Myocyte (in vitro differentiated cells): ENCODE results near the gene RACK1. TPM values are rescaled to one million over a fixed set of nuclear protein-coding genes. Genes with fewer than 3 reads are reported as not detected.
"Not testable (repeated sequence)": the region's sequence is repeated elsewhere in the genome, so short reads cannot be mapped to it uniquely, and the experiment has no call there.

Experiments used
- DNase-seq: peaks from one replicate; pipeline ENCODE4 v3.0.0-alpha.2; 2012; ENCODE audit warnings: low read depth
- polyA plus RNA-seq: library from polyadenylated mRNA; unstranded; fragments of >200 nt; gene quantifications from one replicate; pipeline ENCODE4 v1.2.1, GENCODE V29; 2012; ENCODE audit warnings: missing spikeins
- total RNA-seq: library from RNA; depleted of rRNA; stranded (reverse); fragments of >200 nt; gene quantifications from 2 replicates; pipeline ENCODE4 v1.2.3, GENCODE V29; 2014

The RACK1 gene
- 2,741 and 2,769 TPM in 2 replicates for total RNA-seq
- polyA plus RNA-seq, result 2,253 TPM

GRCh38 chr5:181243564-181244343 lies at the start of gene RACK1:
RACK1 (minus strand) TSS chr5:181243906; CDS start chr5:181243800, 106 bp downstream.
- DNase-seq, result peak; percentile 95

- DNase-seq, result not testable (repeated sequence)
Observed at GRCh38 chr5:181287331-181287730, 43.6 kb upstream of the RACK1 start.

DNA sequence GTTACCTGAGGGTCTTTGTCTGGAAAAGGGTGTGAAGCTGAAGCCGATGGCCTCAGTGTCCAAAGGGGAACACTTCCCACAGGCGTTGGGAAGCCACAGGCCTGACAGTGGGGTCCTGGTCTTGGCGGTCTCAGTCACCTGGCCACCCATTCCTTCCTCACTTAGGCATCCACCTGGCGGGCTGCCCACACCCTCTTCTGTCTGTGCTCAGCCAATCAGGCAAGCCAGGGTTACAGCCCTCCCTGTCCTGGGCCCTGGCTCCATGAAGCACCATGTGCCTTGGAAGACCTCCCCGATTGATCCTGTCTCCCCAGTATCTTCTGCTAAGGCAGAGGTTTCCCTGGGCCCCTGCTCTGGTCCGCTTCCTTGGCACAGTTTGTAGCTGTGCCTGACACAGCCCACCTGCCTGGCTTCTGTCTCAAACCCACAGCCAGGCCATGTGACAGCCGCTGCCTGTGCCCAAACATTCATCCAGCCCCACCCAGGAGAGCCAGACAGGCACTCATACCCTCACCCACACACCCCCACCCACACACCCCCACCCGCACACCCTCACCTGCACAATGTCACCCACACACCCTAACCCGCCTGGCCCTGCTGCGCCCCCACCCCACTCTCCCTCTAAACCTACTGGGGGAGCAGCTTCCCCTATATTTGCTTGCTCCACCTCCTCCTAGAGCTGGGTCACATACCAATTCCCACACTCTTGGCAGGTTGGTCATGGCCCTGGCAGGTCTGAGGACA lies 42.4 kb upstream of the RACK1 start:
- not testable (repeated sequence) for DNase-seq

DNA sequence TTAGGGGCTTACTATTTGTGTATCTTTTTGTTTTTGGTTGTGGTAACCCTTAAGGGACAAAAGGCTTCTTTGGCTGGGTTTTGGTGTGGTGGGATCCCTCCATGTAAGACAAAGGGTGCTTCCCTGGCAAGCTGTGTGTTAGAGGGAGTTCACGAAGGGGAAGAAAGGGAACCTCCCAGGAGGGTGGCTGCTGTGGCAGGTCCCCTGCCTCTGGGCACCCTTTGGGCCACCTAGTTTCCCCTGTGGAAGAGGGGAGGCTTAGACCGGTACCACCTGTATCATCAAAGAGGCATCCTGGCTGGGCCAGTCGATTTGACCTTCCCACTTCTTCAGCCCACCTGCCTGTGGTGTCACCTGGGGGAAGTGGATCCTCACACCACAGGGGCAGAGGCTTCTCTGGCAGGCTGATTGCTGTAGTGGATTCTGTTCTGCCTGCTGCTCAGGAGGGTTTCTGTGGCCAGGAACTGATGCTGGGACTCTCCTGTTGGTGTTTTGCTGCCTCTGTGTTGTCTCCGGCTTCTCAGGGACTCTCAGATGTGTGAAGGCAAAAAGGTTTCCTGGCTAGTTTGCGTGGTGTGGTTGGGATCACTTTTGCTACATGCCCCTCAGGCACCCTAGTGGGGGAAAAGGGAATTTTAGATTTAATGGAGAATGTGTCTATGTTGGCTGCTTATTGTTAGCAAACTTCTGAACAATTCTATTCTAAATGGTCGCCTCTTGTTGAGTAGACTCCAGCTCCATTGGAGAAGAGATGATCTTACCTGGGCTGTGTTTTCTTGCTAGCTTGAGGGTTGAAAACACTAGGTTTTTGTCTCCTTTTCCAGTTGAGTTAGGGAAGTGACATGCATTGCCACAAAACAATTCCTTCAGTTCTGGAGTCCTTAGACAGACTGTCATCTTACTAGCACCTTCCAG lies 40.4 kb upstream of the RACK1 start:
- not testable (repeated sequence) for DNase-seq

DNA sequence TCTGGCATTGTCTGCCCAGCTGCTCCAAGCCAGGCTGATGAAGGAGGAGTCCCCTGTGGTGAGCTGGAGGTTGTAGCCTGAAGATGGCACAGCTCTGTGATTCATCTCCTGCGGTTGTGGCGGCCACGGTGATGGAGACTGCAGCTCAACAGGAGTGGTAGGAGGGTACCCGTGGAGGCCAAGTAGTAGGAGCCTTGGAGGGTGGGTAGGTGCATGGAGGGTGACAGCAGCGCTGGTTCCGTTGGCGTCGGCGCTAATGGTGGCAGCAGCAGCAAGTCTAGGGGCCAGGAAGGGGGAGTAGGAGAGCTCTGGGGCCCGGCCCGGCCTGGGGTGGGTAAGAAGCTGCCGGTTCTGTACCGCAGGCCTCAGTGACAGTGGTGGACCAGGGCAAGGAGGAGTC lies 39.6 kb upstream of the RACK1 start:
- DNase-seq, result peak; percentile 24

DNA sequence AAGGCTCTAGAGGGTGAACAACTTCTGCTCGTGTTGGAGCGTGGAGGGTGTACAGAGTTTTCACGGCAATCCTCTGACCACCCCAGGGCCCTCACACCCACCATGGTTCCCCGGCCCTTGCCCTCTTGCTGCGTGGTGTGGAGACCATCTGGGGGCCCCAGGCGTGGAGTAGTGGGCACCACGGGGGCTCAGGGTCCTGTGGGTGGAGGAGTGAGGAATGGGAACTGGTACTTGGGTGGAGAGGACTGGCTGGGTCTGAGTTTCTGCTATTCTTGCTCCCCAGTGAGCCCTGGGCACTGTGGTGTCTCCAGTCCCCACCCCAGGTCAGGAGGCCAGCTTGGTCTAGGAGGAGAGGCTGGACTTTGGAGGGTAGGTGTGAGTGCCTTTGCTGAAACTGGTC lies 39.2 kb upstream of the RACK1 start:
- no peak for DNase-seq

DNA sequence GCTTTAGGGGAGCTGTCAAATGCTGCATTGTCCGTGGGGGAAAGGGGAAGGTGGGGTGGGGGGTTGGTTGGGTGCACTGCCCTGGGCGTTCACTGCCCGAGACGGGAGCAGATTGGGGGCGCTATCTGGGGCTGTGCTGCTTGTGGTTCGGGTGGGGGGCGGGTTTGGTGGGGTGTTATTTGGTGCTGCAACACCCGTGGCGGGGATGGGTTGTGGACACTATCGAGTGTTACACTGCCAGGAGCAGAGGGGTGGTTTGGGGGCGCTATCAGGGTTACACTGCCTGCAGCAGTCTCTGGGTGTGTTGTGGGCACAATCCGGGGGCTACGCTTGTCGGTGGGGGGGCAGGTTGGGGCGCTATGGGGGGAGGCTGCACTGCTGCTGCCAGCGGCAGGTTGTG lies 38.7 kb upstream of the RACK1 start:
- not testable (repeated sequence) for DNase-seq

GRCh38 chr5:181281984-181282316 lies 38.2 kb upstream of the RACK1 start:
- no peak for DNase-seq

DNA sequence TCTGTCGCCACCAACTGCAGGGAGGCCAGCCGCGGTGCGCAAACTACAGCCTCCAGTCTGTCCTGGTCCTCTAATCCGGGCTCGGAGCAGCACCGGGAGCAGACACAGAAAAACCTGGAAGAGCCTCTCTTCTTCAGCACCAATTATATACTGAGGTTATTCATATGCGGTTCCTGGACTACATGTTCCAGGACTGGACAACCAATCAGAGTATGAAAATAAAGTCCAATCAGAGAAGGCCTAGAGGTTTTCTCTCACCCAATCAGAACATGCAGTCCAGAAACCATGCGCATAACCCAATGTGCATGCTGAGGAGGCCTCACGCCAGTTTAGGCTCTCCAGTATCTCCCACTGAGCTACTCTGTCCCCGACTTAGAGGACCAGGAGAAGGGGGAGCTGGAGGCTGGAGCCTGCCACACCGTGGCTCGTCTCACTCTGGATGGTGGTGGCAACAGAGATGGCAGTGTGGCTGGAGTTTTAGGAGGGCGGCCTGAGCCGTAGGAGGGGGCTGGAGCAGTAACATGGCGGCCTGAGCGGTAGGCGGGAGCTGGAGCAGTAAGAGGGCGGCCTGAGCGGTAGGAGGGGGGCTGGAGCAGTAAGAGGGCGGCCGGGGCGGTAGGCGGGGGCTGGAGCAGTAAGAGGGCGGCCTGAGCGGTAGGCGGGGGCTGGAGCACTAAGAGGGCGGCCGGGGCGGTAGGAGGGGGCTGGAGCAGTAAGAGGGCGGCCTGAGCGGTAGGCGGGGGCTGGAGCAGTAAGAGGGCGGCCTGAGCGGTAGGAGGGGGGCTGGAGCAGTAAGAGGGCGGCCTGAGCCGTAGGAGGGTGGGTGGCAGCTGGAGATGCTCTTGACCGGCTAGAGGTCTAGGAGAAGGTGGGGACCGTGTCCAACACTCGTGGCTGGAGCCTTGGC lies 37.6 kb upstream of the RACK1 start:
- DNase-seq, result no peak

DNA sequence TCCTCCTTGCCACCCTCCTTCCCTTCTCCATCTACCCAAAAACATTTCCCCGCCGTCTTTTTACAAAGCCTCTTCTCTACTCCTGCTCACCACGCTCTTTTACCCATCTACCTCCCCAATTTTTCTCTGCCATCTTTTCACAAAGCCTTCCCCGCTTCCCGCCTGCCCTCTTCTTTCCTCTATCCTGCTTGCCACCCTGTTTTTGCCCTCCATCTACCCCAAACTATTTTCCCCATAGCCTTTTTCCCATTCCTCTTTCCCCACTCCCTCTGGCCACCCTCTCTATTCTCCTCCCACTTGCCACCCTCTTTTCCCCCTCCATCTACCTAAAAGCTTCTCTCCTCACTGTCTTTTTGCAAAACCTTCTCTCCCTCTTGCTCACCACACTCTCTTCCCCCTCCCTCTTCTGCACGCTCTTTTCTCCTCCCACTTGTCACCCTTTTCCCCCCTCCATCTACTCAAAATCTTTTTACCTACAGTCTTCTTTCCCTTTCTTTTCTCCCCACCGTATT lies 36.6 kb upstream of the RACK1 start:
- no peak for DNase-seq

DNA sequence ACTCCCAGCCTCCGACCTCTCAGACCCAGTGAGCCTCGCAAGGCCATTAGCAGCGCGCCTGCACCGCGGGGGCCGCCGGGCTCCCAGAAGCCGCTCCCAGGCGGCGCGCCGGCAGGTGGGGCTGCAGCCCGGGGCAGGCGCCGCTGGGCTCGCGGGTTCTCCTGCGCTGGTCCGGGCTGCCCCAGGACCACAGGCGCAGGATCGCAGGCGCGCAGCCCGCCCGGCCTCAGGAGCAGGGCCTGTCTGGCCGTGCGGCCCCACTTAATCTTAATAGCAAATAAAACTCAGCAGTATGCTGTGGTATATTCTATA lies 29.7 kb upstream of the RACK1 start:
- DNase-seq, result not testable (repeated sequence)

GRCh38 chr5:181271081-181271480 lies 27.4 kb upstream of the RACK1 start:
- no peak for DNase-seq

GRCh38 chr5:181267907-181268306 lies 24.2 kb upstream of the RACK1 start:
- not testable (repeated sequence) for DNase-seq

GRCh38 chr5:181267291-181267904 lies 23.7 kb upstream of the RACK1 start:
- DNase-seq, result not testable (repeated sequence)

DNA sequence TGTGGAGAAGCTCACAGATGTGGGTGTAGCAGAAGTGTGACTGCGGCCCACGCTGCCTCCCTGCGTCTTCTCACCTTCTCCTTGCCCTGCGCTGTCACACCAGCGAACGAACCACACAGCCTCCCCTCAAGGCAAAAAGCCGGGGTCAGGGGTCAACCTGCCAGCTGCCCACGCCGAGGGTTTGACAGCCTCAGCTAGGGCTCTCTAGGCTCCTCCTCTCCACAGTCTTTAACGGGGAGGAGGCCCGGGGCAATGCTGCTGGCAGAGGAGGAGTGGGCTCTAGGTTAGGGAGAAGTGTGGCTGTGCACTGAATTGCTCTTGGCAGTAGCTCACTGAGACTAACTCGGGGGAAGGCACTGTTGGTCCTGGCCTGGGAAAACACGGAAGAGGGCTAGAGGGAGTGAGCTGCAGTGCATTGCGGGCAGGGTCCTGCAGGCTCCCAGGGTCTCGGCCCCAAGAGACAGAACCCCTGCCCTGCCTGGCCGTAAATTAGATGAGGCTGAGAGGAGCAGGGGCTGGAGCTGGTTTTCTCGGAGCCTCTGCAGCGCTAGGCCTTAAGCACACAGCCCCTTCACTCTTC lies 21.5 kb upstream of the RACK1 start:
- DNase-seq, result no peak

- no peak for DNase-seq
Observed at GRCh38 chr5:181263633-181264032, 19.9 kb upstream of the RACK1 start.

DNA sequence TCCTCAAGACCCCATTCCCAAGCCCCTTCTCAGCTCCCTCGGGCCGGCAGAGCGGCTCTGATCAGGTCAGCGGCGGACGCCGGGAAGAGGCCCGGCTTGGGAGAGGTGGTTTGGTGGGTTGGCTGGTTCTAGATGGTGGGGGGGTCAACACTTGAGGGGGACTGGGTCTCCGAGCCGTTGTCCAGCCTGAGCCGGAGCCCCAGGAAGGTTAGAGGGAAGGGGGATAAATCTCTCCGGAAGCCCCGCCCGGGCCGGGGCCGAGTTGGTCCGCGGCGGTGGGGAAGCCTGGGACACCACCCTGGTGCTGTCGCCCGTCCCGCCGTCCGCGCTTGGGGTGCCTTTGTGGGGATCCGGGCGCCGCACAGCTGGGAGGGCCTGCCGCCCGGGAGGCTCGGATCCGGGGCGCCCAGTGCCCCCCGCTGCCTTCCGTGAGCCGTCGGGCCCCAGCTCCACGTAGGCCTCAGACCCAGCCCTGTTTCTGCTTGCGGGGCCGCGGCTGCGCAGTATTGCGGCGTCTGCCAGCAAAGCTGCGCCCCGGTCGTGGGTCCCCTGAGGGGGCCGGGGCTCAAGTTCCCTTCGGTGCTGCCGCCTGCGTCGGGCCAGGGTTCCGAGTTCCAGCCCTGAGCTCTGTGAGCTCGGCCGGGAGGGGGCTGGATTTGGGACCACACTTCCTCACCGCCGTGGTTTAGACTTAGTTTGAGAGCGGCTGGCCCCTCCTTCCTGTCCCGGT lies 17.8 kb upstream of the RACK1 start:
- DNase-seq, result peak; percentile 79

DNA sequence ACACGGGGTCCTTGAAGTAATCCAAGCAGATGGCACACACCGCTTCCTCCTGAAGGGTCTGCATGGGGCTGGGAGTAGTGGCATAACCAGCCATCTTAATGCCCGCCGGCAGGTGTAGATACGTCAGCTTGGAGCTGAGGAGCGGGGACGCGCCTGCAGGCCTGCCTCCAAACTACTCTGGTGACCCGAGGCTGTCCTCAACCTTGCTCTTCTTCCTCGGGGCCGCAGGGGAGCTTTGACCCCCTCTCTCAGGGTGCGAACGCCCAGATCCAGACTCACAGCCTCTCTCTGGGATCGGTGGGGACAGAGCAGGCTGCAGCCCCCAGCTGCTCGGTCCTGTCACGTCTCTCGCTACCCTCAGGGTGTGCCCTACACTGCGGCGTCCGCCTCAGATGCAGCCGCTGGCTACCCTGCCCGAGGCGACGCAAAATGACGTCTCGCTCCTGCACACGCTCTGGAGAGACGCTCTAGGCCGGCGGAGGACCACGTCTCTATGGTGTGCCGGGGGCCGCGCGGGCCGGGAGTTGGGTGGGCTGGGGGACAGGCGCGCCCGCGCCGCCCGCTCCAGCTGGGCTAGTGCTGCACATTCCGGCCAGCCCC lies 17.1 kb upstream of the RACK1 start, which contains the start of gene TRIM52:
TSS of gene TRIM52 (minus strand) at position 424 of the 600 bp plus-strand sequence. CDS start at position 94, 330 bp downstream.
- DNase-seq, result peak; percentile 95
